Osteoblast (primary cell): ENCODE measurements around the gene GPER1. TPM values are rescaled to one million over a fixed set of nuclear protein-coding genes. Genes with fewer than 3 reads are reported as not detected.

Experiments
- DNase-seq: peaks from one replicate; pipeline ENCODE4 v3.0.0; 2011; ENCODE audit warnings: low spot score, mixed read lengths; ENCODE audit not compliant: insufficient read length; ENCODE audit errors: missing footprints
- H2AFZ ChIP-seq: 2 replicates; pipeline ENCODE4 v1.6.0; 2011; ENCODE audit warnings: mild to moderate bottlenecking, low read length
- H3K27ac ChIP-seq: 2 replicates; pipeline ENCODE4 v1.5.1; 2011; ENCODE audit warnings: mild to moderate bottlenecking, low read depth, low read length, moderate library complexity
- H3K27me3 ChIP-seq: 2 replicates; pipeline ENCODE4 v1.6.0; 2012; ENCODE audit warnings: mild to moderate bottlenecking, control low read depth, inconsistent platforms, low read length, moderate library complexity; ENCODE audit not compliant: insufficient read depth
- H3K36me3 ChIP-seq: 2 replicates; pipeline ENCODE4 v1.5.1; 2011; ENCODE audit warnings: mild to moderate bottlenecking, low read length, control low read depth, moderate library complexity; ENCODE audit not compliant: insufficient read depth
- H3K4me1 ChIP-seq: 2 replicates; pipeline ENCODE4 v1.5.1; 2011; ENCODE audit warnings: mild to moderate bottlenecking, low read length, control low read depth, moderate library complexity; ENCODE audit not compliant: insufficient read depth
- H3K4me2 ChIP-seq: 2 replicates; pipeline ENCODE4 v1.6.0; 2011; ENCODE audit warnings: mild to moderate bottlenecking, low read length; ENCODE audit not compliant: insufficient read depth
- H3K4me3 ChIP-seq: fragments of 200-600 bp; sonication (generic); 3 replicates; pipeline ENCODE4 v1.5.1; 2012; ENCODE audit warnings: mild to moderate bottlenecking, low read length, inconsistent platforms; ENCODE audit not compliant: insufficient read depth
- H3K79me2 ChIP-seq: 2 replicates; pipeline ENCODE4 v1.6.0; 2012; ENCODE audit warnings: mild to moderate bottlenecking, low read length, control low read depth, inconsistent platforms; ENCODE audit not compliant: insufficient read depth
- H3K9me3 ChIP-seq: 2 replicates; pipeline ENCODE4 v1.5.1; 2011; ENCODE audit warnings: low read depth, low read length, control low read depth
- H4K20me1 ChIP-seq: 2 replicates; pipeline ENCODE4 v1.6.0; 2012; ENCODE audit warnings: mild to moderate bottlenecking, low read length, control low read depth; ENCODE audit not compliant: insufficient read depth
- total RNA-seq: library from RNA; depleted of rRNA; stranded (reverse); fragments of >200 nt; gene quantifications from 2 replicates; pipeline ENCODE4 v1.2.3, GENCODE V29; 2012
- TF ChIP-seq, protein P1 (sequence below): IDR thresholded peaks from 2 replicates; pipeline ENCODE4 v1.5.1; 2011; ENCODE audit warnings: mild to moderate bottlenecking, low read depth, low read length, moderate library complexity; ENCODE audit errors: extremely low read depth

GPER1 gene
- total RNA-seq, 1 donor: 10.5 TPM

- Histone ChIP-seq H4K20me1 (peaks cover 9% of the 10 kb centered on the region), H3K79me2 (no peaks in the 10 kb centered on the region), H3K4me1 (peaks cover 10% of the 10 kb centered on the region), H3K27ac (no peak overlapping the region), H3K36me3 (no peaks in the 10 kb centered on the region), H3K4me2 (no peak overlapping the region), H3K9me3 (no peaks in the 10 kb centered on the region), H3K27me3 (no peaks in the 10 kb centered on the region), H3K4me3 (no peak overlapping the region), H2AFZ (no peak overlapping the region)
- TF ChIP-seq, protein P1, sequence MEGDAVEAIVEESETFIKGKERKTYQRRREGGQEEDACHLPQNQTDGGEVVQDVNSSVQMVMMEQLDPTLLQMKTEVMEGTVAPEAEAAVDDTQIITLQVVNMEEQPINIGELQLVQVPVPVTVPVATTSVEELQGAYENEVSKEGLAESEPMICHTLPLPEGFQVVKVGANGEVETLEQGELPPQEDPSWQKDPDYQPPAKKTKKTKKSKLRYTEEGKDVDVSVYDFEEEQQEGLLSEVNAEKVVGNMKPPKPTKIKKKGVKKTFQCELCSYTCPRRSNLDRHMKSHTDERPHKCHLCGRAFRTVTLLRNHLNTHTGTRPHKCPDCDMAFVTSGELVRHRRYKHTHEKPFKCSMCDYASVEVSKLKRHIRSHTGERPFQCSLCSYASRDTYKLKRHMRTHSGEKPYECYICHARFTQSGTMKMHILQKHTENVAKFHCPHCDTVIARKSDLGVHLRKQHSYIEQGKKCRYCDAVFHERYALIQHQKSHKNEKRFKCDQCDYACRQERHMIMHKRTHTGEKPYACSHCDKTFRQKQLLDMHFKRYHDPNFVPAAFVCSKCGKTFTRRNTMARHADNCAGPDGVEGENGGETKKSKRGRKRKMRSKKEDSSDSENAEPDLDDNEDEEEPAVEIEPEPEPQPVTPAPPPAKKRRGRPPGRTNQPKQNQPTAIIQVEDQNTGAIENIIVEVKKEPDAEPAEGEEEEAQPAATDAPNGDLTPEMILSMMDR: no peak
- DNase-seq: no peak
These were observed 9.4 kb upstream of the GPER1 start for GRCh38 chr7:1078519-1078918.

DNA sequence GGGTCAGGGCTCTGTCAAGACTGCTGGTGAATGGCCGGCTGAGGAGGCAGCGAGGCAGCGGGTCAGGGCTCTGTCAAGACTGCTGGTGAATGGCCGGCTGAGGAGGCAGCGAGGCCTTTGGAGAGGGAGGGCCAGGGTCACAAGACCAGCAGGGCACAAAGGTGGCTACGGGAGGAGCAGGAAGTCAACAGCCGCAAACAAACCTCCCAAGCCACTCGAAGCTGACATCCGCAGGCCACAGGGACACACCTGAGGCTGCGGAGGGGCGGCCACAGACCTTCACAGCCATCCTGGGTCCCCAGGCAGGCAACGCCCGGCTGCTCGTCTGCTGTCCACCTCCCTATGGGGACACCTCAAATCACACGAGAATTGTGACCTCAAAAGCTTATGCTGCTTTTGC, 8.9 kb upstream of the GPER1 start:
- TF ChIP-seq, protein P1: no peak
- no peak overlapping the region for H3K4me2 ChIP-seq
- no peak for DNase-seq
- H3K36me3 ChIP-seq: no peaks in the 10 kb centered on the region
- H3K27me3 ChIP-seq: no peaks in the 10 kb centered on the region
- no peaks in the 10 kb centered on the region for H3K9me3 ChIP-seq
- no peak overlapping the region for H2AFZ ChIP-seq
- no peak overlapping the region for H3K4me3 ChIP-seq
- no peaks in the 10 kb centered on the region for H3K79me2 ChIP-seq
- peaks cover 10% of the 10 kb centered on the region for H3K4me1 ChIP-seq
- H4K20me1 ChIP-seq: peaks cover 9% of the 10 kb centered on the region
- H3K27ac ChIP-seq: no peak overlapping the region

GRCh38 chr7:1079546-1079945, 8.4 kb upstream of the GPER1 start:
- no peaks in the 10 kb centered on the region for H3K27me3 ChIP-seq
- no peak overlapping the region for H2AFZ ChIP-seq
- H3K79me2 ChIP-seq: no peaks in the 10 kb centered on the region
- TF ChIP-seq, protein P1: no peak
- no peaks in the 10 kb centered on the region for H3K36me3 ChIP-seq
- H3K4me2 ChIP-seq: no peak overlapping the region
- H3K9me3 ChIP-seq: no peaks in the 10 kb centered on the region
- no peak overlapping the region for H3K27ac ChIP-seq
- peaks cover 9% of the 10 kb centered on the region for H4K20me1 ChIP-seq
- no peak for DNase-seq
- peaks cover 10% of the 10 kb centered on the region for H3K4me1 ChIP-seq
- no peak overlapping the region for H3K4me3 ChIP-seq

GRCh38 chr7:1080252-1080920, 7.5 kb upstream of the GPER1 start:
- Histone ChIP-seq H3K4me1 (peaks cover 10% of the 10 kb centered on the region), H3K4me2 (no peak overlapping the region), H3K79me2 (no peaks in the 10 kb centered on the region), H3K4me3 (no peak overlapping the region), H3K9me3 (no peaks in the 10 kb centered on the region), H2AFZ (no peak overlapping the region), H3K27me3 (no peaks in the 10 kb centered on the region), H3K36me3 (no peaks in the 10 kb centered on the region), H4K20me1 (peaks cover 9% of the 10 kb centered on the region), H3K27ac (no peak overlapping the region)
- TF ChIP-seq, protein P1: no peak
- no peak for DNase-seq
